HG02973 (cell line): ENCODE measurements around the gene ACOT13.
"Not testable (repeated sequence)": the region's sequence is repeated elsewhere in the genome, so short reads cannot be mapped to it uniquely, and the experiment has no call there.

Experiments
- ATAC-seq: cut with Tn5 transposase; IDR thresholded peaks from one replicate; pipeline ENCODE4 v1.9.1; 2021; ENCODE audit warnings: moderate library complexity; ENCODE audit not compliant: unreplicated experiment

Gene ACOT13

GRCh38 chr6:24692003-24692402, 25.1 kb downstream of the ACOT13 start:
- no peak for ATAC-seq

GRCh38 chr6:24692415-24692814, 25.5 kb downstream of the ACOT13 start:
- ATAC-seq, result no peak

- no peak for ATAC-seq
Measured at GRCh38 chr6:24692848-24693592, 26.1 kb downstream of the ACOT13 start.

GRCh38 chr6:24694198-24694597, 27.3 kb downstream of the ACOT13 start:
- no peak for ATAC-seq

- ATAC-seq, result peak; percentile 50
Measured at GRCh38 chr6:24695635-24696034, 28.8 kb downstream of the ACOT13 start.

GRCh38 chr6:24696097-24696496, 29.2 kb downstream of the ACOT13 start:
- no peak for ATAC-seq

- ATAC-seq, result no peak
Measured at GRCh38 chr6:24699521-24700359, 32.9 kb downstream of the ACOT13 start.

GRCh38 chr6:24702720-24703282, 35.9 kb downstream of the ACOT13 start:
- ATAC-seq, result no peak

- no peak for ATAC-seq
Measured at GRCh38 chr6:24704468-24704867, 37.6 kb downstream of the ACOT13 start.

- ATAC-seq, result no peak
Measured at GRCh38 chr6:24708612-24709011, 41.7 kb downstream of the ACOT13 start.

- no peak for ATAC-seq
Measured at GRCh38 chr6:24709014-24709711, 42.3 kb downstream of the ACOT13 start.

GRCh38 chr6:24710519-24711303, 43.8 kb downstream of the ACOT13 start:
- ATAC-seq, result no peak

GRCh38 chr6:24716602-24717148, 49.8 kb downstream of the ACOT13 start:
- ATAC-seq, result not testable (repeated sequence)

- ATAC-seq, result no peak
Measured at GRCh38 chr6:24718449-24719124, 51.7 kb downstream of the ACOT13 start.

GRCh38 chr6:24719125-24719971, 52.5 kb downstream of the ACOT13 start, which contains the start of gene C6orf62:
C6orf62 (minus strand) TSS chr6:24719154; CDS start chr6:24718668, 486 bp downstream.
- ATAC-seq, result peak; percentile 25

- peak; percentile 14 for ATAC-seq
Measured at GRCh38 chr6:24720131-24720603, 53.3 kb downstream of the ACOT13 start.

- peak; percentile 80 for ATAC-seq
Measured at GRCh38 chr6:24720604-24721460, 54.0 kb downstream of the ACOT13 start.
